LNCAP (cell line): Measurements from ENCODE around the gene C1QTNF12.

Experiments
- CTCF ChIP-seq: fragments of 450-650 bp; IDR thresholded peaks from 2 replicates; pipeline ENCODE4 v1.5.1; 2017; ENCODE audit warnings: mild to moderate bottlenecking

Gene C1QTNF12

GRCh38 chr1:1218524-1219200 lies 27.9 kb downstream of the C1QTNF12 start:
- no peak for TF ChIP-seq CTCF

GRCh38 chr1:1217621-1218523 lies 28.6 kb downstream of the C1QTNF12 start:
- no peak for TF ChIP-seq CTCF

GRCh38 chr1:1216770-1217620 lies 29.5 kb downstream of the C1QTNF12 start:
- no peak for TF ChIP-seq CTCF

GRCh38 chr1:1215881-1216605 lies 30.5 kb downstream of the C1QTNF12 start:
- no peak for TF ChIP-seq CTCF

- no peak for TF ChIP-seq CTCF
Measured at GRCh38 chr1:1215080-1215676, 31.3 kb downstream of the C1QTNF12 start.

GRCh38 chr1:1213345-1214265 lies 32.9 kb downstream of the C1QTNF12 start, which contains the start of gene TNFRSF4:
Gene TNFRSF4, minus strand, starts transcription at chr1:1214153. Its CDS starts 26 bp downstream, at chr1:1214127.
- no peak for TF ChIP-seq CTCF
